SU-DHL-6 (cell line): ENCODE data around the gene EEPD1.

Experiments used
- H2AFZ ChIP-seq: fragments of 200-600 bp; sonication (generic); 2 replicates; pipeline ENCODE4 v1.6.1; 2014; ENCODE audit warnings: low read depth, mild to moderate bottlenecking, moderate library complexity, mixed read lengths, antibody characterized with exemption, low read length; ENCODE audit not compliant: severe bottlenecking
- H3F3A ChIP-seq: fragments of 200-600 bp; shearing (Covaris generic); 2 replicates; pipeline ENCODE4 v1.6.0; 2016; ENCODE audit warnings: antibody characterized with exemption, mild to moderate bottlenecking; ENCODE audit not compliant: insufficient read depth
- H3K27ac ChIP-seq: fragments of 200-600 bp; sonication (generic); 2 replicates; pipeline ENCODE4 v1.5.1; 2016; ENCODE audit warnings: low read depth, mild to moderate bottlenecking, low read length, moderate library complexity, mixed read lengths
- H3K27me3 ChIP-seq: fragments of 200-600 bp; sonication (generic), shearing (Covaris generic); 2 replicates; pipeline ENCODE4 v1.6.0; 2014; ENCODE audit warnings: mild to moderate bottlenecking, low read length
- H3K36me3 ChIP-seq: fragments of 200-600 bp; sonication (generic); 2 replicates; pipeline ENCODE4 v1.6.1; 2014; ENCODE audit warnings: mild to moderate bottlenecking, low read length, mixed read lengths
- H3K4me2 ChIP-seq: fragments of 300-600, 200-600 bp; shearing (Covaris generic), sonication (generic); 2 replicates; pipeline ENCODE4 v1.6.0; 2014; ENCODE audit warnings: low read length, low read depth, mild to moderate bottlenecking; ENCODE audit not compliant: poor library complexity, severe bottlenecking
- H3K4me3 ChIP-seq: fragments of 200-600 bp; sonication (generic); 2 replicates; pipeline ENCODE4 v1.5.1; 2014; ENCODE audit warnings: antibody characterized with exemption, low read length, mild to moderate bottlenecking, mixed read lengths; ENCODE audit not compliant: insufficient read depth, poor library complexity, severe bottlenecking
- H3K79me2 ChIP-seq: fragments of 200-600 bp; sonication (generic); 2 replicates; pipeline ENCODE4 v1.6.1; 2014; ENCODE audit warnings: mild to moderate bottlenecking, low read length, moderate library complexity; ENCODE audit not compliant: insufficient read depth
- H3K9ac ChIP-seq: fragments of 200-600 bp; sonication (generic); 2 replicates; pipeline ENCODE4 v1.7.0; 2014; ENCODE audit warnings: mild to moderate bottlenecking, low read length
- H3K9me2 ChIP-seq: fragments of 200-600 bp; sonication (generic); replicated peaks from 2 replicates; pipeline ENCODE4 v1.6.1; 2014; ENCODE audit warnings: low read length; ENCODE audit not compliant: insufficient read depth
- H3K9me3 ChIP-seq: fragments of 200-600 bp; sonication (generic); 2 replicates; pipeline ENCODE4 v1.6.1; 2014; ENCODE audit warnings: low read length, mixed read lengths; ENCODE audit not compliant: insufficient read depth
- H4K20me1 ChIP-seq: fragments of 200-600 bp; sonication (generic); 2 replicates; pipeline ENCODE4 v1.6.1; 2014; ENCODE audit warnings: low read depth, mild to moderate bottlenecking, antibody characterized with exemption, low read length, moderate library complexity, mixed read lengths
- EZH2phosphoT487 ChIP-seq: fragments of 200-600 bp; sonication (generic), shearing (Covaris generic); conservative IDR thresholded peaks from 2 replicates; pipeline ENCODE4 v1.6.1; 2018; ENCODE audit warnings: mild to moderate bottlenecking, antibody characterized with exemption, low read length, moderate library complexity, mixed read lengths
- TF ChIP-seq, protein P1 (sequence below): fragments of 200-600 bp; sonication (generic); IDR thresholded peaks from one replicate; pipeline ENCODE4 v1.5.1; 2017; ENCODE audit warnings: antibody characterized with exemption, mild to moderate bottlenecking, low read length, moderate library complexity; ENCODE audit not compliant: insufficient read depth, poor library complexity, severe bottlenecking

Gene EEPD1

GRCh38 chr7:36312915-36313334 lies 159.9 kb downstream of the EEPD1 start:
- H3K36me3 ChIP-seq: no peaks in the 10 kb centered on the region
- TF ChIP-seq EZH2phosphoT487: no peak
- TF ChIP-seq, protein P1, sequence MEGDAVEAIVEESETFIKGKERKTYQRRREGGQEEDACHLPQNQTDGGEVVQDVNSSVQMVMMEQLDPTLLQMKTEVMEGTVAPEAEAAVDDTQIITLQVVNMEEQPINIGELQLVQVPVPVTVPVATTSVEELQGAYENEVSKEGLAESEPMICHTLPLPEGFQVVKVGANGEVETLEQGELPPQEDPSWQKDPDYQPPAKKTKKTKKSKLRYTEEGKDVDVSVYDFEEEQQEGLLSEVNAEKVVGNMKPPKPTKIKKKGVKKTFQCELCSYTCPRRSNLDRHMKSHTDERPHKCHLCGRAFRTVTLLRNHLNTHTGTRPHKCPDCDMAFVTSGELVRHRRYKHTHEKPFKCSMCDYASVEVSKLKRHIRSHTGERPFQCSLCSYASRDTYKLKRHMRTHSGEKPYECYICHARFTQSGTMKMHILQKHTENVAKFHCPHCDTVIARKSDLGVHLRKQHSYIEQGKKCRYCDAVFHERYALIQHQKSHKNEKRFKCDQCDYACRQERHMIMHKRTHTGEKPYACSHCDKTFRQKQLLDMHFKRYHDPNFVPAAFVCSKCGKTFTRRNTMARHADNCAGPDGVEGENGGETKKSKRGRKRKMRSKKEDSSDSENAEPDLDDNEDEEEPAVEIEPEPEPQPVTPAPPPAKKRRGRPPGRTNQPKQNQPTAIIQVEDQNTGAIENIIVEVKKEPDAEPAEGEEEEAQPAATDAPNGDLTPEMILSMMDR: no peak
- no peaks in the 10 kb centered on the region for H3F3A ChIP-seq
- no peak overlapping the region for H3K4me3 ChIP-seq
- H3K27ac ChIP-seq: no peak overlapping the region
- H3K9ac ChIP-seq: no peak overlapping the region
- H3K9me3 ChIP-seq: no peaks in the 10 kb centered on the region
- H2AFZ ChIP-seq: no peak overlapping the region
- no peak overlapping the region for H3K4me2 ChIP-seq
- no peaks in the 10 kb centered on the region for H3K27me3 ChIP-seq
- H3K79me2 ChIP-seq: no peaks in the 10 kb centered on the region
- H4K20me1 ChIP-seq: no peaks in the 10 kb centered on the region
- H3K9me2 ChIP-seq: no peaks in the 10 kb centered on the region

- TF ChIP-seq EZH2phosphoT487: no peak
- TF ChIP-seq, protein P1: no peak
- Histone ChIP-seq H3K9me3 (no peaks in the 10 kb centered on the region), H3K4me3 (no peak overlapping the region), H3K27ac (no peak overlapping the region), H3K27me3 (no peaks in the 10 kb centered on the region), H4K20me1 (no peaks in the 10 kb centered on the region), H3K4me2 (no peak overlapping the region), H3K9ac (no peak overlapping the region), H3K36me3 (no peaks in the 10 kb centered on the region), H3F3A (no peaks in the 10 kb centered on the region), H3K9me2 (no peaks in the 10 kb centered on the region), H2AFZ (no peak overlapping the region), H3K79me2 (no peaks in the 10 kb centered on the region)
Observed at GRCh38 chr7:36313607-36314006, 160.6 kb downstream of the EEPD1 start.

DNA sequence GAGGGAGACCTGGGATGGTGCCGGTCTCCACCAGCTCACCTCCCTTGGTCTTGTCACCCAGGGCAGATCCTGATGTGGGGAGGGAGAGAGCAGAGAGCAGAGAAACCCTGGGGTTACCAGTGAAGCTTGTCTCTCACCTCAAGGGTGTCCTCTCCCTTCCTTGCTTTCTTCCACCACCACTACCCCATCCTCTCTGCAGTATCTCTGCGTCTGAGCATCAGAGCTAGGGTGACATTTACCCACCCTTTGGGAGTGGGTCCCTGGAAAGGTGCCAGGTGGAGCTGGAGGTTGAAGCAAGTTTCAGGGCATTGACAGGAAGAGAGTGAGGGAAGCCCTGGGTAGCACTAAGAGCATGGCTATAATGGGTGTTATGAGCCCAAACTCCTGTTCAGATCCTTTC lies 161.4 kb downstream of the EEPD1 start:
- Histone ChIP-seq H3K4me3 (no peak overlapping the region), H2AFZ (no peak overlapping the region), H3K9me2 (no peaks in the 10 kb centered on the region), H3K4me2 (no peak overlapping the region), H3K9ac (no peak overlapping the region), H3K27me3 (no peaks in the 10 kb centered on the region), H3K27ac (no peak overlapping the region), H3K36me3 (no peaks in the 10 kb centered on the region), H3F3A (no peaks in the 10 kb centered on the region), H3K9me3 (no peaks in the 10 kb centered on the region), H4K20me1 (no peaks in the 10 kb centered on the region), H3K79me2 (no peaks in the 10 kb centered on the region)
- TF ChIP-seq EZH2phosphoT487: no peak
- TF ChIP-seq, protein P1: no peak
